Keratinocyte (primary cell): Measurements from ENCODE around the gene TMEM147. TPM values are rescaled to one million over a fixed set of nuclear protein-coding genes. Genes with fewer than 3 reads are reported as not detected.

ENCODE experiments used
- DNase-seq: peaks from one replicate; pipeline ENCODE4 v3.0.0-alpha.2; 2011; ENCODE audit warnings: low read depth, missing footprints, low spot score
- FAIRE-seq: peaks from 2 replicates; lab custom pipeline; 2011; peaks lifted over from hg19 to GRCh38; lab: Jason Lieb, UNC
- H2AFZ ChIP-seq: 2 replicates; pipeline ENCODE4 v1.6.0; 2012; ENCODE audit warnings: low read length, control low read depth, inconsistent platforms; ENCODE audit not compliant: control insufficient read depth
- H3K27ac ChIP-seq: 2 replicates; pipeline ENCODE4 v1.5.1; 2011; ENCODE audit warnings: low read length; ENCODE audit not compliant: control insufficient read depth, insufficient read depth
- H3K27me3 ChIP-seq: 3 replicates; pipeline ENCODE4 v1.6.0; 2011; ENCODE audit warnings: low read length; ENCODE audit not compliant: control insufficient read depth, insufficient read depth; ENCODE audit errors: extremely low read depth
- H3K36me3 ChIP-seq, 2 experiments: 2 replicates in 1 of 2; 3 replicates in 1 of 2; pipeline ENCODE4 v1.5.1; 2011; ENCODE audit warnings: low read length in 2 of 2, mild to moderate bottlenecking in 1 of 2; ENCODE audit not compliant: control insufficient read depth in 2 of 2, insufficient read depth in 2 of 2; ENCODE audit errors: extremely low read depth in 1 of 2
- H3K4me1 ChIP-seq: 3 replicates; pipeline ENCODE4 v1.5.1; 2011; ENCODE audit warnings: low read length; ENCODE audit not compliant: control insufficient read depth, insufficient read depth; ENCODE audit errors: extremely low read depth
- H3K4me2 ChIP-seq: 3 replicates; pipeline ENCODE4 v1.6.0; 2011; ENCODE audit warnings: low read depth, low read length; ENCODE audit not compliant: control insufficient read depth, insufficient read depth; ENCODE audit errors: extremely low read depth
- H3K4me3 ChIP-seq, 3 experiments: fragments of 200-600 bp in 1 of 3; sonication (generic) in 1 of 3; 2 replicates in 2 of 3; 3 replicates in 1 of 3; pipeline ENCODE4 v1.5.1; 2011 to 2016; ENCODE audit warnings: low read length in 3 of 3, mild to moderate bottlenecking in 3 of 3, control low read depth in 2 of 3, inconsistent platforms in 1 of 3, low read depth in 1 of 3, mixed read lengths in 1 of 3, mixed run types in 1 of 3, moderate library complexity in 1 of 3; ENCODE audit not compliant: control insufficient read depth in 2 of 3, insufficient read depth in 2 of 3; ENCODE audit errors: extremely low read depth in 1 of 3
- H3K79me2 ChIP-seq: 2 replicates; pipeline ENCODE4 v1.6.0; 2012; ENCODE audit warnings: low read length; ENCODE audit not compliant: control insufficient read depth, insufficient read depth
- H3K9ac ChIP-seq: 3 replicates; pipeline ENCODE4 v1.6.0; 2011; ENCODE audit warnings: low read length; ENCODE audit not compliant: control insufficient read depth, insufficient read depth; ENCODE audit errors: extremely low read depth
- H3K9me1 ChIP-seq: 3 replicates; pipeline ENCODE4 v1.6.0; 2011; ENCODE audit warnings: low read length; ENCODE audit not compliant: control insufficient read depth, insufficient read depth; ENCODE audit errors: extremely low read depth
- H3K9me3 ChIP-seq: 2 replicates; pipeline ENCODE4 v1.5.1; 2012; ENCODE audit warnings: low read depth, low read length; ENCODE audit not compliant: control insufficient read depth
- H4K20me1 ChIP-seq: 3 replicates; pipeline ENCODE4 v1.6.0; 2011; ENCODE audit warnings: low read length; ENCODE audit not compliant: control insufficient read depth, insufficient read depth; ENCODE audit errors: extremely low read depth
- CTCF ChIP-seq, 3 experiments: IDR thresholded peaks in 1 of 3; conservative IDR thresholded peaks in 1 of 3; optimal IDR thresholded peaks in 1 of 3; 2 replicates in 2 of 3; 3 replicates in 1 of 3; pipeline versions ENCODE3 to v1.5.1; 2011; ENCODE audit warnings: low read length in 3 of 3, mild to moderate bottlenecking in 3 of 3, moderate library complexity in 2 of 3, control low read depth in 1 of 3, inconsistent platforms in 1 of 3; ENCODE audit not compliant: insufficient read depth in 2 of 3; ENCODE audit errors: extremely low read depth in 1 of 3
- EZH2 ChIP-seq: IDR thresholded peaks from one replicate; pipeline ENCODE4 v1.6.1; 2012; ENCODE audit warnings: inconsistent platforms, mild to moderate bottlenecking, low read length, moderate library complexity
- dilution Hi-C: fragments of 300-500 bp; cut with MboI; formaldehyde crosslinking; loops from one replicate; pipeline ENCODE4 v1.7.0; 2020; ENCODE audit warnings: low sequenced_read_pairs; ENCODE audit not compliant: extremely low pct_ligation_motif_present
- polyA plus RNA-seq, 5 experiments: library from polyadenylated mRNA; depleted of rRNA in 3 of 5; stranded (reverse) in 3 of 5; stranded (forward) in 1 of 5; unstranded in 1 of 5; fragments of >200 nt; gene quantifications; 1 replicate in 1 of 5; 2 replicates in 3 of 5; 3 replicates in 1 of 5; pipeline versions ENCODE4 v1.2.1 to v1.2.3, GENCODE V29; 2011 to 2012; ENCODE audit warnings: missing spikeins in 2 of 5, low read depth in 1 of 5, low replicate concordance in 1 of 5

Gene TMEM147
- polyA plus RNA-seq, 1 donor (not counting 4 experiments of a cell fraction or from before 2014, with no cell fraction given), result 134 TPM

GRCh38 chr19:35534803-35535480, 10.5 kb upstream of the TMEM147 start:
- no peak overlapping the region for H3K27ac ChIP-seq
- H3K9me1 ChIP-seq, result no peaks in the 10 kb centered on the region
- H3K27me3 ChIP-seq, result peaks cover 30% of the 10 kb centered on the region
- H3K9me3 ChIP-seq, result no peaks in the 10 kb centered on the region
- no peak overlapping the region for H3K4me2 ChIP-seq
- H3K36me3 ChIP-seq, result no peaks in the 10 kb centered on the region
- TF ChIP-seq CTCF (optimal IDR thresholded peaks at IDR 0.05 in 1 of 3, IDR thresholded peaks at IDR 0.05 in 1 of 3, conservative IDR thresholded peaks at IDR 0.05 in 1 of 3; ENCODE audit: extremely low read depth in 1 of 3, insufficient read depth in 2 of 3, low read length in 3 of 3) (no peak), EZH2 (no peak)
- no peak overlapping the region for H3K9ac ChIP-seq
- no peak overlapping the region for H3K4me3 ChIP-seq
- H4K20me1 ChIP-seq, result no peaks in the 10 kb centered on the region
- H3K79me2 ChIP-seq, result no peaks in the 10 kb centered on the region
- no peaks in the 10 kb centered on the region for H3K4me1 ChIP-seq
- DNase-seq, result no peak
- dilution Hi-C loops, result no loop called here
- no peak overlapping the region for H2AFZ ChIP-seq
- FAIRE-seq, result no peak

- FAIRE-seq (no peak), DNase-seq (no peak)
- Histone ChIP-seq H3K4me3 (no peak overlapping the region), H3K36me3 (peaks cover 4 to 6% of the 10 kb centered on the region in 2 experiments), H3K9me3 (no peaks in the 10 kb centered on the region), H3K79me2 (peaks cover 7% of the 10 kb centered on the region), H3K27ac (no peak overlapping the region), H3K4me2 (no peak overlapping the region), H3K9me1 (no peaks in the 10 kb centered on the region), H2AFZ (no peak overlapping the region), H3K27me3 (peaks cover 7% of the 10 kb centered on the region), H4K20me1 (no peaks in the 10 kb centered on the region), H3K4me1 (peaks cover 3% of the 10 kb centered on the region), H3K9ac (no peak overlapping the region)
- dilution Hi-C loops, result no loop called here
- TF ChIP-seq CTCF (optimal IDR thresholded peaks at IDR 0.05 in 1 of 3, IDR thresholded peaks at IDR 0.05 in 1 of 3, conservative IDR thresholded peaks at IDR 0.05 in 1 of 3; ENCODE audit: extremely low read depth in 1 of 3, insufficient read depth in 2 of 3, low read length in 3 of 3), result no peak
- TF ChIP-seq EZH2, result no peak
These were observed 6.1 kb upstream of the TMEM147 start for GRCh38 chr19:35539314-35539713.
